GM12875 (cell line): ENCODE results near the gene AFAP1.

Experiments used
- H3K4me3 ChIP-seq: one replicate; pipeline ENCODE4 v1.5.1; 2011; ENCODE audit warnings: low read depth, low read length, control low read depth
- TF ChIP-seq, protein P1 (sequence below): IDR thresholded peaks from 2 replicates; pipeline ENCODE4 v1.5.1; 2011; ENCODE audit warnings: low read depth, mild to moderate bottlenecking, control low read depth, inconsistent platforms, low read length, moderate library complexity, borderline replicate concordance; ENCODE audit not compliant: insufficient read depth

AFAP1 gene

DNA sequence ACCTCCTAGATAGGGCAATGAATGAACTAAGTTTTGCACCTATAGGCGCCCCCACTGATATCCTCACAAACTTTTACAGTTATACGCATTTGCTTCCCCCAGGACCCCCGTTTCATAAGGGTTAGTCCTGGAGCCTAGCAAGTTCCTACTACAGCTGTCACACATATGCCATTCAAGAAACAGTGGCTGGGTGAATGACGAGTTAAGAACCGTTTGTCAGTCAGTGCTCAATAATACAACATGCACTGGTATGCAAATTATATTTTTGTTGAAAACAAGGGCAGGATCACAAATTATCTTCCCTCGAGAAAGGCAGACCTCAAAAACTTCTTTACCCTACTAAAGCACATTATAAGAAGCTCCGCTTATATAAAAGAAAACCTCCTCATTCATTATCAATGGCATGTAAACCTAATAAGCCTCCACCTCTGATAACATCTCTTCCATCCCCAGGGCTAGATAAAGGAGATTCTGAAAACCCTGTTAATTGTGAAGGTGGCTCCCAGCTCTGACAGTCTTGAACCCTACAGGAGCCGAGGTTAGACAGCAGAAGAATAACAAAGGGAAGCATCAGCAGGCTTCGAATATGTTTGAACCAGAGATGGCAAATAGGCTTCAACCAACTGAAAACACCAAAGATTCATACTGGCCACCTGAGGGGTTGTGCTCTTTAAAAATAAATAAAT is 40.3 kb downstream of the AFAP1 start:
- H3K4me3 ChIP-seq, result no peak overlapping the region
- TF ChIP-seq, protein P1, sequence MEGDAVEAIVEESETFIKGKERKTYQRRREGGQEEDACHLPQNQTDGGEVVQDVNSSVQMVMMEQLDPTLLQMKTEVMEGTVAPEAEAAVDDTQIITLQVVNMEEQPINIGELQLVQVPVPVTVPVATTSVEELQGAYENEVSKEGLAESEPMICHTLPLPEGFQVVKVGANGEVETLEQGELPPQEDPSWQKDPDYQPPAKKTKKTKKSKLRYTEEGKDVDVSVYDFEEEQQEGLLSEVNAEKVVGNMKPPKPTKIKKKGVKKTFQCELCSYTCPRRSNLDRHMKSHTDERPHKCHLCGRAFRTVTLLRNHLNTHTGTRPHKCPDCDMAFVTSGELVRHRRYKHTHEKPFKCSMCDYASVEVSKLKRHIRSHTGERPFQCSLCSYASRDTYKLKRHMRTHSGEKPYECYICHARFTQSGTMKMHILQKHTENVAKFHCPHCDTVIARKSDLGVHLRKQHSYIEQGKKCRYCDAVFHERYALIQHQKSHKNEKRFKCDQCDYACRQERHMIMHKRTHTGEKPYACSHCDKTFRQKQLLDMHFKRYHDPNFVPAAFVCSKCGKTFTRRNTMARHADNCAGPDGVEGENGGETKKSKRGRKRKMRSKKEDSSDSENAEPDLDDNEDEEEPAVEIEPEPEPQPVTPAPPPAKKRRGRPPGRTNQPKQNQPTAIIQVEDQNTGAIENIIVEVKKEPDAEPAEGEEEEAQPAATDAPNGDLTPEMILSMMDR, result no peak

DNA sequence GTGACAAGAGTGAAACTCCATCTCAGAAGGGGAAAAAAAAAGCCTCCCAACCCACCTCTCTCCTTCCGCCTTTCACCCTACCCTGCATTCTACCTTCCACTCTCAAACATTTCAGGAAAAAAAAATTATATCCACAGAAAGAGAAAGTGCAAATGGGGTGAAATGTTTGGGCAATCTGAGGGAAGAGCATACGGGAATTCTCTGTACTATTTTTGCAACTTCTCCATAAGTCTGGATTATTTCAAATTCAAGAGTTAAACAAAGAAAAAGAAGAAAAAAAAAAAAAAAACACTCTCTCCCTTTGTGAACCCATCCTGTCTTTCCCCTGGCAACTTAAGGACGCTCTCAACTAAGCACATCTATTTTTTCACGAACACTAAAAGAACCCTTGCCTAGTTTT is 41.3 kb downstream of the AFAP1 start:
- TF ChIP-seq, protein P1, result no peak
- H3K4me3 ChIP-seq, result no peak overlapping the region

DNA sequence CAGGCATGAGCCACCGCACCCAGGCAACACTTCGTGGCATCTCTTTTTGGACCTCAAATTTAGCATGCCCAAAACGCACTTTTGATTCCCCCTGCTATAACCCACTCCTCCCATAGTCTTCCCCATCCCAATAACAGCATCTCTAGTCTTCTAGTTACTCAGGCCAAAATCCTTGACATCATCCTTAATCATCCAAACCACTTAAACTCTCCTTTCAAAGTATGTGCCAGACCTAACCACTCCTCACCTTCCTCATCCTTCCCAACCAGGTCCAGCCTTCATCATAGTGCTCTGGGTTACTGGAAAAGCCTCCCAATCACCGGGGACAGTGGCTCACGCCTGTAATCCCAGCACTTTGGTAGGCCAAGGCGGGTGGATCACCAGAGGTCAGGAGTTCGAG is 41.9 kb downstream of the AFAP1 start:
- H3K4me3 ChIP-seq, result no peak overlapping the region
- TF ChIP-seq, protein P1, result no peak

DNA sequence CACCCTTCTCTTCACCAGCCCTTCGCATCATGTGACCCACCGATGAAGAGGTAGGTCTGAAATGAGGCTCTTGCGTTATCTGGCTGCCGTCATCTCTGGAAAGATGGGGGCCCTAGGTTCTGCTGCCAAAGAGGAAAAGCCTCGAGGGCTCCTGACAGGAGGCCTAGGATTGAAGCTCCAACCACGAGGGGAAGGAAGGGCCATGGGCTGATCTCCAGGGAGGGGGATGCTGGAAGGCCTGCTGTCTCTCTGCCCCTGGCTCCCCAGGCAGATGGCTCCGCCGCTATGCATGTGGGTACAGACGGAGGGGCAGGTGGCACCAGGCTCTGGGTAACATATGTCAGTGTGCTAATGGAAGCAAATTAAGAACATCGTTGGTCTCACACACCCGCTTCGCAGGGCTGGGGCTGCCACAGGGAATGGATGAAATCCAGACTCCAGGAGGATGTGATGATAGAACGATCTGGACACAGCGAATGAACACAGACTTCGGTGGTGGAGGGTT is 44.9 kb downstream of the AFAP1 start:
- TF ChIP-seq, protein P1, result no peak
- H3K4me3 ChIP-seq, result no peak overlapping the region

DNA sequence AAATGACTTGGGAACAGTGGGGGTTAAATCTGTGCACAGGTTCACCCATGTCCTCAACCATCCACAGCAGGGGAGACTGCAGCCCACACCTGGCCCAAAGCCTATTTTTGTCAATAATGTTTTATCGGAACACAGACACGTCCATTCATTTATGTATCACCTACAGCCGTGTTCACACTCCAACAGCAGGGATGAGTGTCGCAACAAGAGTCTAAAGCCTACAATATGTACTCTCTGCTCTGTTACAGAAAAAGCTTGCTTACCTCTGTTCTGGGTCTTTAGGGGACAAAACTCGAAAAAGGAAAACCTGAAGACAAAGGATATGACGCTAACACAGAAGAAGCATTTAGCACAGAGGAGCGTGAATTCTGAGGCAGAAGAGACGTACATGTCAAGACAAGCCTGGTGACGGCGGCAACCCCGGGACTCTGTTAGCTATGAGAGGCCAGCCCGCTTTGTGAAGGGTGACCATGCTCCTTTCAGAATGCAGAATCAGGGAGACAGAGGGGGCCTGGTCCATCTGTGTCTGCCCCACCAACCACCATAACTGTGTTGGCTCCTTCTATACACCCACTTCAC is 45.5 kb downstream of the AFAP1 start:
- TF ChIP-seq, protein P1, result no peak
- no peak overlapping the region for H3K4me3 ChIP-seq

DNA sequence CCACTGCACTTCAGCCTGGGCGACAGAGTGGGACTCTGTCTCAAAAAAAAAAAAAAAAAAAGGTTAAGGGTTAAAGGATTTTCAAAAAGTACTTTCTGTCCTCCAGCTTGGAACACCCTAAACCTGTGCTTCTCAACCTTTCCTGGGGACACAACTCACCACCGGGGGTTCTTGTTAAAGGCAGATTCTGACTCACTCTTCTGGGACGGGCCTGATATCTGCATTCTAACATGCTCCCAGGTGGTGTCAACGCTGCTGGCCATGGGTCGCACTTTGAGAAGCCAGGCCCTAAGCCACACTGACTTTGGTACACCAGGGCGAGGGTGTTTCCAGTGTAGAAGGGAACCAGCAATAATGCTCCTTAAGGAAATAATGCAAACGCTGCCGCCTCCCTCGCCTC is 46.1 kb downstream of the AFAP1 start:
- TF ChIP-seq, protein P1, result no peak
- no peak overlapping the region for H3K4me3 ChIP-seq

DNA sequence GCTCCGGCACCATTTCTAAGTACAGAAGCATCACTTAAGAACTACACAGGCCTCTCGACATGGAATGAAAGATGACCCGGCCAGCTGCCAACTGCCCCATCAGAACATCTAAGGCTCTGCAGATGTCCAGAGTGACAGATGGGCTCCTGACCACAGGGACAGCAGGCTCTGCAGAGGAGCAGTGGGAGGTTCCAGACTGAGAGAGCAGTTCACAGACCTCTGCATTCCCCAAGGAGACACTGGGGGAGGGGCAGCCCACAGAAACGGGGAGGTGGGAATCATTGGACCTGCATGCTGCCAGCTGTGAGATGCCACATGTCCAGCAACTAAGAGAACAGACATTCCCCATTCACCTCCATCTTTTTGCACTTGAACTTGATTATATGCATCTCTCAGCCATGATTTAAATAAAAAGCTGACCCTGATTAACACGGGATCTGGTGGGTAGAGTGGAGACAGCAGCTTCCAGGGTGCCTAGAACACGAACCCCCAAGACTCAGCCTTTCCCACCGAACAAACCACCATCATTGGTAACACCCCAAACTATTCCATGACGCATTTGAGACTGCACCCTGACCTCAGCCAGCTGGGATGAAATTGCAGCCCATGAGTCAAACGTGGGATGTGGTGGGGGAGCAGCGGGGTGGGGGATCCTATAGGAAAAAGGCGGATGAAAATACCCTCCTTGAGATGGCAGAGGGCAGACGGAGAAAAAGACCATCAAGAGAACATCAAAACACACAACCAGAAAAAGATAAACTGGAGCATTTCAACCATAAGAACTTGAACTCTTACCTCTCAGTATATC is 47.2 kb downstream of the AFAP1 start:
- H3K4me3 ChIP-seq, result no peak overlapping the region
- TF ChIP-seq, protein P1, result no peak
